Type B pancreatic cell (in vitro differentiated cells): ENCODE results near the gene TTF1. TPM values are rescaled to one million over a fixed set of nuclear protein-coding genes. Genes with fewer than 3 reads are reported as not detected.

ENCODE experiments used
- DNase-seq: peaks from one replicate; pipeline ENCODE4 v3.0.0; 2021; ENCODE audit warnings: mixed read lengths; ENCODE audit not compliant: unreplicated experiment; ENCODE audit errors: extremely low spot score
- H3K27ac Mint-ChIP-seq: 2 replicates; pipeline ENCODE4 v1.8.0; 2021; ENCODE audit warnings: mild to moderate bottlenecking, mixed read lengths
- H3K27me3 Mint-ChIP-seq: 2 replicates; pipeline ENCODE4 v1.8.0; 2021; ENCODE audit warnings: mixed read lengths
- H3K36me3 Mint-ChIP-seq: 2 replicates; pipeline ENCODE4 v1.8.0; 2021; ENCODE audit warnings: mixed read lengths
- H3K4me1 Mint-ChIP-seq: one replicate; pipeline ENCODE4 v1.8.0; 2021; ENCODE audit warnings: mixed read lengths; ENCODE audit not compliant: unreplicated experiment
- H3K4me3 Mint-ChIP-seq: 2 replicates; pipeline ENCODE4 v1.8.0; 2021; ENCODE audit warnings: mild to moderate bottlenecking, mixed read lengths
- H3K9me3 Mint-ChIP-seq: 2 replicates; pipeline ENCODE4 v1.8.0; 2021; ENCODE audit warnings: mixed read lengths
- CTCF ChIP-seq: fragments of 200-600 bp; sonication (generic); conservative IDR thresholded peaks from 2 replicates; pipeline ENCODE4 v1.5.0; 2021; ENCODE audit warnings: antibody characterized with exemption, mild to moderate bottlenecking
- total RNA-seq: library from RNA; stranded (reverse); gene quantifications from 2 replicates; pipeline ENCODE4 v1.2.1, GENCODE V29; 2021; ENCODE audit warnings: low replicate concordance

Gene TTF1
- total RNA-seq, 1 donor from 2014 or later, result 18.6 TPM

- Mint-ChIP-seq H3K27ac (no peak overlapping the region), H3K36me3 (no peaks in the 10 kb centered on the region), H3K27me3 (no peaks in the 10 kb centered on the region), H3K9me3 (no peaks in the 10 kb centered on the region), H3K4me3 (no peak overlapping the region), H3K4me1 (no peaks in the 10 kb centered on the region)
- TF ChIP-seq CTCF, result no peak
- no peak for DNase-seq
Measured at GRCh38 chr9:132365986-132366385, 40.7 kb downstream of the TTF1 start.

GRCh38 chr9:132364068-132364467, 42.6 kb downstream of the TTF1 start:
- no peak for DNase-seq
- no peaks in the 10 kb centered on the region for H3K9me3 Mint-ChIP-seq
- no peak overlapping the region for H3K4me3 Mint-ChIP-seq
- no peaks in the 10 kb centered on the region for H3K27me3 Mint-ChIP-seq
- no peaks in the 10 kb centered on the region for H3K4me1 Mint-ChIP-seq
- H3K36me3 Mint-ChIP-seq, result no peaks in the 10 kb centered on the region
- no peak for TF ChIP-seq CTCF
- no peak overlapping the region for H3K27ac Mint-ChIP-seq

GRCh38 chr9:132357764-132358163, 48.9 kb downstream of the TTF1 start:
- H3K27me3 Mint-ChIP-seq, result no peaks in the 10 kb centered on the region
- peaks cover 12% of the 10 kb centered on the region for H3K36me3 Mint-ChIP-seq
- H3K27ac Mint-ChIP-seq, result no peak overlapping the region
- no peak for TF ChIP-seq CTCF
- H3K4me3 Mint-ChIP-seq, result no peak overlapping the region
- H3K9me3 Mint-ChIP-seq, result peaks cover 5% of the 10 kb centered on the region
- peaks cover 12% of the 10 kb centered on the region for H3K4me1 Mint-ChIP-seq
- no peak for DNase-seq

- peak overlapping the region; percentile 37 for H3K27ac Mint-ChIP-seq
Measured at GRCh38 chr9:132356324-132356924, 50.2 kb downstream of the TTF1 start.

GRCh38 chr9:132354637-132355355, 51.8 kb downstream of the TTF1 start, which contains the start of gene SETX:
Gene SETX, minus strand, starts transcription at chr9:132354986. Its CDS starts 5,558 bp downstream, at chr9:132349428.
- H3K4me1 Mint-ChIP-seq, result peaks cover 18% of the 10 kb centered on the region
- peak within 1 kb of the TSS; percentile 94 for H3K27ac Mint-ChIP-seq
- peak within 1 kb of the TSS; percentile 92 for H3K4me3 Mint-ChIP-seq
- peaks cover 5% of the 10 kb centered on the region for H3K9me3 Mint-ChIP-seq
- TF ChIP-seq CTCF, result no peak
- no peaks in the 10 kb centered on the region for H3K27me3 Mint-ChIP-seq
- H3K36me3 Mint-ChIP-seq, result peaks cover 21% of the 10 kb centered on the region
- DNase-seq, result peak; percentile 96

More at GRCh38 chr9:132356324-132356924, 50.2 kb downstream of the TTF1 start:
- H3K36me3 Mint-ChIP-seq, result peaks cover 19% of the 10 kb centered on the region
- DNase-seq, result no peak
- no peaks in the 10 kb centered on the region for H3K27me3 Mint-ChIP-seq
- peaks cover 18% of the 10 kb centered on the region for H3K4me1 Mint-ChIP-seq
- peaks cover 5% of the 10 kb centered on the region for H3K9me3 Mint-ChIP-seq
- peak overlapping the region; percentile 67 for H3K4me3 Mint-ChIP-seq
- no peak for TF ChIP-seq CTCF
